Spleen (tissue), 11 donors: ENCODE data around the gene MAP3K12. TPM values are rescaled to one million over a fixed set of nuclear protein-coding genes. Genes with fewer than 3 reads are reported as not detected.
"Not testable (repeated sequence)": the region's sequence is repeated elsewhere in the genome, so short reads cannot be mapped to it uniquely, and the experiment has no call there.

Experiments
- DNase-seq: peaks from one replicate; pipeline ENCODE4 v3.0.0-alpha.2; 2020
- H3K27ac ChIP-seq, 8 donors: fragments of 200-600 bp; sonication (generic) in 7 of 8; 1 replicate in 4 of 8; 2 replicates in 4 of 8; pipeline versions ENCODE4 v1.5.0 to v1.8.0; 2016 to 2021; ENCODE audit warnings: inconsistent platforms in 4 of 8, mild to moderate bottlenecking in 4 of 8, moderate library complexity in 1 of 8
- H3K27me3 ChIP-seq, 7 donors: fragments of 200-600 bp; sonication (generic) in 6 of 7; replicated peaks in 1 of 7; 1 replicate in 4 of 7; 2 replicates in 3 of 7; pipeline versions ENCODE4 v1.5.0 to v1.8.0; 2016 to 2021; ENCODE audit warnings: inconsistent platforms in 3 of 7, mild to moderate bottlenecking in 1 of 7
- H3K36me3 ChIP-seq, 6 donors: fragments of 200-600 bp; sonication (generic) in 5 of 6; 1 replicate in 4 of 6; 2 replicates in 2 of 6; pipeline versions ENCODE4 v1.5.0 to v1.8.0; 2016 to 2021; ENCODE audit warnings: inconsistent platforms in 2 of 6
- H3K4me1 ChIP-seq, 6 donors: fragments of 200-600 bp; sonication (generic) in 5 of 6; 1 replicate in 3 of 6; 2 replicates in 3 of 6; pipeline versions ENCODE4 v1.5.0 to v1.8.0; 2016 to 2021; ENCODE audit warnings: inconsistent platforms in 3 of 6
- H3K4me3 ChIP-seq, 8 donors: fragments of 200-600 bp; sonication (generic) in 7 of 8; 1 replicate in 4 of 8; 2 replicates in 4 of 8; pipeline versions ENCODE4 v1.5.0 to v1.8.0; 2016 to 2021; ENCODE audit warnings: inconsistent platforms in 4 of 8, mild to moderate bottlenecking in 4 of 8, moderate library complexity in 2 of 8
- H3K9me3 ChIP-seq, 8 donors: fragments of 200-600 bp; sonication (generic) in 7 of 8; 1 replicate in 4 of 8; 2 replicates in 4 of 8; pipeline versions ENCODE4 v1.5.0 to v1.8.0; 2016 to 2021; ENCODE audit warnings: inconsistent platforms in 4 of 8
- CTCF ChIP-seq, 11 experiments: fragments of 200-600 bp in 7 of 11; fragments of 450-650 bp in 4 of 11; sonication (generic) in 4 of 11; IDR thresholded peaks in 8 of 11; conservative IDR thresholded peaks in 3 of 11; 1 replicate in 7 of 11; 2 replicates in 4 of 11; pipeline versions ENCODE4 v1.4.0 to v1.8.0; 2016 to 2021; ENCODE audit warnings: antibody characterized with exemption in 11 of 11, inconsistent platforms in 4 of 11, mild to moderate bottlenecking in 1 of 11
- POLR2A ChIP-seq, 3 donors: fragments of 450-650 bp; IDR thresholded peaks; one replicate each; pipeline ENCODE4 v1.5.1; 2017; ENCODE audit warnings: antibody characterized with exemption in 3 of 3, mild to moderate bottlenecking in 1 of 3
- POLR2AphosphoS5 ChIP-seq, 3 donors: sonication (generic); formaldehyde crosslinking; IDR thresholded peaks; one replicate each; pipeline ENCODE4 v1.5.1; 2017; ENCODE audit warnings: antibody characterized with exemption in 3 of 3
- WGBS, 5 donors: extraction: QIAGEN DNeasy Blood & Tissue Kit in 3 of 5; methylation state at CpG; one replicate each; pipeline versions ENCODE4 v1.1.5 to v1.1.7; 2013 to 2018; 5-methylcytosine and 5-hydroxymethylcytosine counted together
- intact Hi-C: fragments of 100-400 bp; cut with DNase I; formaldehyde crosslinking; loops from one replicate; pipeline ENCODE4 v1.15.0; 2023; ENCODE audit warnings: low total_unique reads
- polyA plus RNA-seq, 3 donors: library from polyadenylated mRNA; stranded (reverse); fragments of 200-250 nt; gene quantifications; one replicate each; pipeline ENCODE4 v1.2.1, GENCODE V29; 2013
- total RNA-seq, 7 donors: library from RNA; depleted of rRNA in 3 of 7; stranded (reverse); fragments of >200 nt in 3 of 7; fragmentation: NEBNext Ultra II Directional in 4 of 7; extraction: Animal tissue kit (Norgen Biotek cat#: 25700) in 4 of 7; gene quantifications; one replicate each; pipeline versions ENCODE4 v1.1.0 to v1.2.1, GENCODE V29; 2016 to 2021
- donor health status: healthy with polysubstance abuse.
- donor health status: DM: no; HTN: no; CAD: no; lungs with moderate emphysema.
- donor health status: DM: no; HTN: no; CAD: no.
- donor health status: Bipolar disorder and iron deficiency.
- donor health status: healthy.
- donor health status: DM: no; HTN: no; CAD: no.
- donor health status: DM: yes; HTN: yes; CAD: no.

Gene MAP3K12
- total and polyA plus RNA-seq, 10 donors = 8.0 to 27.4 (median 18.0) TPM

GRCh38 chr12:53483979-53484377 is 15.3 kb downstream of the MAP3K12 start:
- H3K36me3 ChIP-seq = peaks cover 0 to 94% (median 77%) of the 10 kb centered on the region in 6 donors
- H3K27ac ChIP-seq = peak overlapping the region in 1 of 8 donors; percentile 21
- H3K9me3 ChIP-seq = no peaks in the 10 kb centered on the region
- TF ChIP-seq CTCF (IDR thresholded peaks at IDR 0.05 in 8 of 11, conservative IDR thresholded peaks at IDR 0.05 in 3 of 11) = no peak
- TF ChIP-seq POLR2AphosphoS5 (IDR thresholded peaks at IDR 0.05) = peak in 1 of 3 donors; percentile 54
- H3K4me1 ChIP-seq = peaks cover 0 to 42% (median 21%) of the 10 kb centered on the region in 6 donors
- no peaks in the 10 kb centered on the region for H3K27me3 ChIP-seq
- intact Hi-C loops = no loop called here
- no peak overlapping the region for H3K4me3 ChIP-seq
- DNase-seq = no peak
- 91 to 96% (median 95%) methylated on average over 4 of the region's 4 CpGs for WGBS, 5 donors

- TF ChIP-seq CTCF (IDR thresholded peaks at IDR 0.05 in 8 of 11, conservative IDR thresholded peaks at IDR 0.05 in 3 of 11) (no peak), POLR2AphosphoS5 (IDR thresholded peaks at IDR 0.05) (peak in 2 of 3 donors; percentile 31 to 49), POLR2A (IDR thresholded peaks at IDR 0.05) (peak in 1 of 3 donors; percentile 1)
- 77 to 95% (median 85%) methylated on average over 8 to 9 of the region's 9 CpGs for WGBS, 5 donors
- Histone ChIP-seq H3K9me3 (no peaks in the 10 kb centered on the region), H3K36me3 (peaks cover under 1 to 100% (median 82%) of the 10 kb centered on the region in 6 donors), H3K4me1 (peaks cover 0 to 48% (median 26%) of the 10 kb centered on the region in 6 donors), H3K27ac (peak overlapping the region in 2 of 8 donors; percentile 2 to 21), H3K27me3 (no peaks in the 10 kb centered on the region), H3K4me3 (no peak overlapping the region)
- intact Hi-C loops = no loop called here
- DNase-seq = no peak
These were observed 15.9 kb downstream of the MAP3K12 start for GRCh38 chr12:53483225-53483978.

GRCh38 chr12:53482626-53483168 is 16.6 kb downstream of the MAP3K12 start:
- H3K27me3 ChIP-seq = no peaks in the 10 kb centered on the region
- H3K4me3 ChIP-seq = no peak overlapping the region
- intact Hi-C loops = no loop called here
- no peak for TF ChIP-seq CTCF (IDR thresholded peaks at IDR 0.05 in 8 of 11, conservative IDR thresholded peaks at IDR 0.05 in 3 of 11)
- peak; percentile 2 to 82 (median 67) for TF ChIP-seq POLR2AphosphoS5 (IDR thresholded peaks at IDR 0.05)
- DNase-seq = no peak
- WGBS, 5 donors = 81 to 89% (median 84%) methylated on average over 12 to 18 of the region's 18 CpGs
- peak overlapping the region in 3 of 8 donors; percentile 2 to 51 (median 21) for H3K27ac ChIP-seq
- H3K9me3 ChIP-seq = no peaks in the 10 kb centered on the region
- peaks cover 6 to 100% (median 89%) of the 10 kb centered on the region in 6 donors for H3K36me3 ChIP-seq
- H3K4me1 ChIP-seq = peaks cover 0 to 55% (median 29%) of the 10 kb centered on the region in 6 donors

- intact Hi-C loops = no loop called here
- no peak overlapping the region for H3K4me3 ChIP-seq
- peak overlapping the region in 4 of 8 donors; percentile 2 to 51 (median 30) for H3K27ac ChIP-seq
- no peaks in the 10 kb centered on the region for H3K9me3 ChIP-seq
- no peaks in the 10 kb centered on the region for H3K27me3 ChIP-seq
- H3K36me3 ChIP-seq = peaks cover 6 to 100% (median 94%) of the 10 kb centered on the region in 6 donors
- no peak for TF ChIP-seq POLR2A (IDR thresholded peaks at IDR 0.05)
- no peak for TF ChIP-seq CTCF (IDR thresholded peaks at IDR 0.05 in 8 of 11, conservative IDR thresholded peaks at IDR 0.05 in 3 of 11)
- TF ChIP-seq POLR2AphosphoS5 (IDR thresholded peaks at IDR 0.05) = peak in 2 of 3 donors; percentile 11
- DNase-seq = no peak
- peaks cover 0 to 59% (median 29%) of the 10 kb centered on the region in 6 donors for H3K4me1 ChIP-seq
- 80 to 87% (median 83%) methylated on average over 9 of the region's 9 CpGs for WGBS, 5 donors
These were observed 17.2 kb downstream of the MAP3K12 start for GRCh38 chr12:53481939-53482586.

- H3K27ac ChIP-seq = peak overlapping the region in 4 of 8 donors; percentile 16 to 51 (median 32)
These were observed 17.8 kb downstream of the MAP3K12 start for GRCh38 chr12:53481458-53481857.

More at GRCh38 chr12:53481458-53481857, 17.8 kb downstream of the MAP3K12 start:
- H3K36me3 ChIP-seq = peaks cover 6 to 100% (median 95%) of the 10 kb centered on the region in 6 donors
- DNase-seq, H3K27me3 ChIP-seq, H3K4me3 ChIP-seq, H3K9me3 ChIP-seq, intact Hi-C loops: not testable (repeated sequence)
- 74 to 86% (median 77%) methylated on average over 6 of the region's 6 CpGs for WGBS, 5 donors
- H3K4me1 ChIP-seq = peaks cover 0 to 64% (median 29%) of the 10 kb centered on the region in 6 donors
